Kidney tubule cell (primary cell): ENCODE results near the gene PRR14L.
"Not testable (repeated sequence)": the region's sequence is repeated elsewhere in the genome, so short reads cannot be mapped to it uniquely, and the experiment has no call there.

ENCODE experiments used
- DNase-seq: peaks from one replicate; pipeline ENCODE4 v3.0.0-alpha.2; 2018; ENCODE audit warnings: low spot score

PRR14L gene

DNA sequence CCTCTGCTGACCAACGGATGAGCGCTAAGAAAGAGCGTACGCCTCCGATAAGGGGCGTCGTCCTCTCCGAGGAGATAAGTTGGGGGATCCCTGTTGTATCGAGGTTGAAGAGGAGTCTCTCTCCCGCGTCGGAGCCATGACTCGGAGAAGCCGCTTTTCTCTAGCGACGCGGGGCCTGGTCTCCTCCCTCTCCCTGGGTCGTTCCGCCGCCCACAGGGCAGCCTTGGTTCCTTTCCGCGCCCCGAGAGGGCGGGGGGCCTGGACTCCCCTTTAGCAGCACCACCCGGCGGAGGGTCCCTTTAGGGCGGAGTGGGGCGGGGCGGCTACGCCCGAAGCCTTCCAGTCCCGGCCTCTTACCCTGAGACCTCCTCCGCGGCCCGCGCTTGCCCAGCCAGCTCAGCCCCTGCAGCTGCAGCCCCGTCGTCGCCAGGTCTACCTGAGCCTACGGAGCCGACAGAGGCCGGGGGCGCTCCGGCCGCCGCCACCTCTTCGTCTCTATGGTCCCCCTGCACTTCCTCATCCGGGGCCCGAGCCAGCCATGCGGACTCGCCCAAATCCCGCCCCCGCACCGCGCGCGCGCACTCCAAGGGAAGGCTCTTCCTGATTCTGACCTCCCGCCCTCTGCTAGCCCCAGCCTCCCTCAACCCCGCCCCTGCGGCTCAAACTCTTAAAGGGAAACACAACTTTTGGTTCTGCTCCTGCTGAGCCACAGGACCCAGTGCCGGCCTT is at the start of gene PRR14L:
Gene PRR14L, minus strand, starts transcription at position 497 of the 729 bp plus-strand sequence. CDS start 11,272 bp downstream, outside the sequence.
- DNase-seq: peak; percentile 97

DNA sequence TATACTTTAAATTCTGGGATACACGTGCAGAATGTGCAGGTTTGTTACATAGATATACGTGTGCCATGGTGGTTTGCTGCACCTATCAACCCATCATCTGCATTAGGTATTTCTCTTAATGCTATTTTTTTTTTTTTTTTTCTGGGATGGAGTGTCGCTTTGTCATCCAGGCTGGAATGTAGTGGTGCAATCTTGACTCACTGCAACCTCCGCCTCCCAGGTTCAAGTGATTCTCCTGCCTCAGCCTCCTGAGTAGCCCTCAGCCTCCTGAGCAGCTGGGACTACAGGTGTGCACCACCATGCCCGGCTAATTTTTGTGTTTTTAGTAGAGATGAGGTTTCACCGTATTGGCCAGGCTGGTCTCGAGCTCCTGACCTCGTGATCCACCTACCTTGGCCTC is 49.4 kb upstream of the PRR14L start:
- not testable (repeated sequence) for DNase-seq

DNA sequence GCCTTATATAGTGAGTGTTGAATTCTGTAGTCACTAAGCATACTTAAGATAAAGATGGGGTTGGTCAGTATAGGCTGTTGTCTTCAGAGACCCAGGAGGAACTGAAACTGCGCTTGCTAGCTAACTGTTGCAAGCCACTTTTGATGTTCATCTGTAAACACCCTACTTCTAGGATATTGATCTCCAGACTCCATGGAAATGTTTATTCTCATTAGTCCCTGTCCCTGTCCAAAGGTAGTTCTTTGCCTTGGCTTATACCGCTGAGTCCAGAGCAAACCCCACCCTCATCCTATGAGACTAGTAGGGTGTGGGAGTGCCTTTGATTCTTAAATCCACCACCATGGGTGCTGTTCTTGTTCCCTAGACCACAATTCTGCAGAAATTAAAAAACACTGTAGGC is 40.3 kb upstream of the PRR14L start:
- DNase-seq: no peak

DNA sequence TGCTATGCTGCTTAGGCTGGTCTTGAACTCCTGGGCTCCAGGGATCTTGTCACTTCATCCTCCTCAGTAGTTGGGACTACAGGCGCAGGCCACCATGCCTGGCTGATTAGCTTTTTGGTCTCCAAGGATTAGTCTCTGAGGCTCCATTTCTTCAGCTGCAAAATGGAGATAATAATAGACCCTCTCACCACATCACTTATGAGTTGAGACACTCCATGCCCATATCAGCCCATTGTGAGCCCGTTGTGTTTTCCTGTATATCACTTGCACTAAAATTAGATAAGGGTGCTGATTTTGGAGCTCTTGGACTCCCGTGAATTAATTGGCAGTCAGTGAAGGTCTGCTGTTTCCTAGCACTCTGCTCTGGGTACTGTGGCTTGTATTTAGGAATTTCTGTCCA is 39.9 kb upstream of the PRR14L start:
- no peak for DNase-seq

DNA sequence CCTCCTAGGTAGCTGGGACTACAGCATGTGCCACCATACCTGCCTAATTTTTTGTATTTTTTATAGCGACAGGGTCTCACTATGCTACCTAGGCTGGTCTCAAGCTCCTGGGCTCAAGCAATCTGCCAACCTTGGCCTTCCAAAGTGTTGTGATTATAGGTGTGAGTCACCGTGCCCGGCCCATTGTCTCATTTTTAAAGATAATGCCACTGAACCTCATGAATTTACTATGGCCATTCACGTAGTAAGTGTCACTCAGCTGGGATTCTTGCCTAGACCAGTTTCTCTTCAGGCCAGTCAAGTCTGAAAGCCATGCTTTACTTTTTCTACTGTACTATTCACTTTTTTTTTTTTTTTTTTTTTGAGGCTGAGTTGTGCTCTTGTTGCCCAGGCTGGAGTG is 26.3 kb upstream of the PRR14L start:
- DNase-seq: peak; percentile 1

DNA sequence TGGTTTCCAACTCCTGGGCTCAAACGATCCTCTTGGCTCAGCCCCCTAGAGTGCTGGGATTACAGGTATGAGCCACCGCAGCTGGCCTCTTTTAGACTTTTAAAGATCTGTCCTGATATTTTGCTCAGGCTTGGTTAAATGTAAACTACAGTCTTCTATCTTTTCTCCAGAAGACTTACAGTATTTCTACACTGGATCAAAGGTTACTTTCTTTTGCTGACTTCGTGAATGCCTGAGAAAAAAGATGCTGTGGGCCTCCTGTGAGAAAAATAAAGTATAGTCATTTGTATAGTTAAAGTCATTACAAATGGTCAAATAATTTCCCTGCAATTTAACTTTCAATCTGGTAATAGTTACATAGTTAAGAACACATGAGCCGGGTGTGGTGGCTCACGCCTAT is 23.5 kb upstream of the PRR14L start:
- DNase-seq: no peak

DNA sequence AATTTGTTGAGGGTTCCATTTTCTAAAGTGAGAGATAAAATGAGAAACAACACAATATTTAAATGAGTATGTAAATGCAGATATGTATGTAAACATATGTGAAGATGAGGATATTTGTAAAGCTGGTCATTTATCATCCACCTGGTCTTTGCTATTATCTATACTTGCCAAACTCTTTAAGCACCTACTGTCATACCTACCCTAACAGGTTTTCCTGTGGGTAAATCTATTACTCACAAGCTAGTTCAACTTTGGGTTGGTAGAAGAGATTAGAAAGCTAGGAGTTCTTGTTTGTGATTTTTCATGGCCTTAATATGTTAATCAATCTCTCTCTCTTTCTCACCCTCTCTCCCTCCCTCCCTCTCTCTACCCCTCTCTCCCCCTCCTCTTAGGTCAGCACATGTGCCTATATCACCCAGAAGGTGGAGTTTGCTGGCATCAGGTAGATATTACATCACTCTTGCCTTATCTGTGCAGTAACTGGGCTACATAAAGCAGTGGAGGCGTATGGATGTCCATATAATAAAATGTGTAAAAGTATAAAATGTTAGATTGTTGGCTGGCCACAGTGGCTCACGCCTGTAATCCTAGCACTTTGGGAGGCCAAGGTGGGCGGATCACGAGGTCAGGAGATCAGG is 18.6 kb upstream of the PRR14L start:
- no peak for DNase-seq

DNA sequence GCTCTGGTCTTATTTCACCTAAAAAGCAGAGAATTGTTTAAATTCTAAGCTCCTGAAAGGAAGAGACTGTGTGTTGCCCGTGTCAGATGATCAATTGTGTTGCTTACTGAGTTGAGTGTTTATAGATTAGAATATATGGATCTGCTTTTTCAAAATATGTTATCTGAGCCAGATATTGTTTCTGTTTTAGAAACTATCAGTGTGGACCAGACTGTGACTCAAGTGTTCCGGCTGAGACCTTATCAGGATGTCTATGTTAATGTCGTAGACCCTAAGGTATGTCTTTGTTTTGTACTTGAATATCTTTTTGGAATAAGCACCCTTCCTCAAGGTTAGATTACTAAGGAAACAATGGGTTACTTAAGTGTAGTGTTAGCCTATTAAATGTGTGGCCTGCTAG is 14.9 kb upstream of the PRR14L start:
- no peak for DNase-seq

DNA sequence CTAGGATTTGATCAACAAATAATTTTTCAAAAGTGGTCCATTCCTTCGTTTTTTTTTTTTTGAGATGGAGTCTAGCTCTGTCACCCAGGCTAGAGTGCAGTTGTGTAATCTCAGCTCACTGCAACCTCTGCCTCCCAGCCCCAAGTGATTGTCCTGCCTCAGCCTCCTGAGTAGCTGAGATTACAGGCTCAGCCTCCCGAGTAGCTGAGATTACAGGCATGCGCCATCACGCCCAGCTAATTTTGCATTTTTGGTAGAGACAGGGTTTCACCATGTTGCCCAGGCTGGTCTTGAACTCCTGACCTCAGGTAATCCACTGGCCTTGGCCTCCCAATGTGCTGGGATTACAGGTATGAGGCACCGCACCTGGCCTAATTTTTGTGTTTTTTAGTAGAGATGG is 8.9 kb upstream of the PRR14L start:
- DNase-seq: not testable (repeated sequence)

DNA sequence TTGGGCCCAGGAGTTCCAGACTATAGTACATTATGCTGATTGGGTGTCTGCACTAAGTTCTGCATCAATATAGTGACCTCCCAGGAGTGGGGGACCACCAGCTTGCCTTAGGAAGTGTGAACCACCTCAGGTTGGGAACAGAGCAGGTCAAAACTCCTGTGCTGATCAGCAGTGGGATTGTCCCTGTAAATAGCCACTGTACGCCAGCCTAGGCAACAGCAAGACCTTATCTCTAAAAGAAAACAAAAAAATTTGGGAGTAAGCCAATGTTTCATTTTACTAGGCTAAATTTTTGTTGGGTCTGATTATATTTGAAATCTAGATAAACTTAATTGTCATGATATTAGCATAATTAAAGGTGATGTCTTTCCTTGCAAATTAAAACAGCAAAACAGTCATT is 7.3 kb upstream of the PRR14L start:
- no peak for DNase-seq

DNA sequence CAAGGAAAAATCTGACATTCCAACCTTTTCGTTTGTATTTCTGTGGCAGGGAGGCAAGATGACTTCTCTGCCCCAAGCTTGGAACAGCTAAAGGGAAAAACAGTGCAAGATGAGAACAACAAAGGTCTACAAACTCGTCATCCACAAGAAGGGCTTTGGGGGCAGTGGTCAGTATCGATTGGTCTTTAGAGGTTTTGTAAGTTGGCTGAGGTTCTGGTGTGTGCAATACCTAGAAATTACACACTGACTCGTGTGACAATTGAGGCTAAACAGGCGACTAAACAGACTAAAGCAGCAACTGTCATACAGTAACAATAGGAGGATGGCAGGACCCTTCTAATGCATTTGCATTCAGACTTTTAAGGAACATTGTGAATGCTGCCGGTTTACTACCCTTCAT is 4.9 kb upstream of the PRR14L start:
- no peak for DNase-seq

DNA sequence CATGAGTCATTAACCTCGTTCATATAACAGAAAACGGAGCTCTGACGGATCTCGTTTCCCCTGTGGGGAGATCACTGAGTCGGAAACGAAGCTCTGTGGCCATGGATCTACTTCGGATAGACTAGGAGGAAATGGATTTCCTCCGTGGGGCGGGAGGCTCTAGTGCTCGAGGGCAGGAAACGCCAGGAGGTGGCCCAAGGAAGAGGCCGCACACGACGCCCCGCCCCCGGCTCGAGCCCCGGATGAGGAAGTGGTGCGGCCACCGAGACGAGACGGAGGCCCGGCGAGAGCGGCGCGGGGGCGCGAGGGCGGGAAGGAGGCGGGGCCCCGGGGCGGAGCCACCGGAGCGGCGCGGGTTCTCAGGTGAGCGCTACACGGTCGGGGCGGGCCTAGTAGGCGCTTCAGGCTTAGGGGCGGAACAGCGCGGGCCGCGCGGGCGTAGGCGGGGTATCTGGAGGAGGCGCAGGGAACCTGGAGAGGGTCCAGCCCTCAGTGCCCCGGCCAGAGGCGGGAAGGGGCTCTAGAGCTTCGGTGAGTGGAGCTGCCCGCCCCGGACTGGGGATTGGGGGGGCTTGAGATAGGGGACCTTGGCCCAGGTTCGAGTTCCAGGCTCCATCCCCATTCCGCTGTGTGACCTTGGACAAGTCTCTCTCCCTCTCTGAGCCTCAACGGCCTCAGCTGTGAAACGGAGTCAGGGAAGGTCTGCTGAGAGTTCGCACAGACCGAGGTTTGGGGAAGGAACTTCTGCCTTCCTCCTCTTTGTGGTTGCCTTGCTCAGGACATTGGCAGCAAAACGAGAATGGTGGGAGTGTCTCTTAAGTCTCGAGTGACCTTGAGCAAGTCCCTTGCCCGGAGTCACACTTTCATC is 3.9 kb upstream of the PRR14L start, which contains the start of gene DEPDC5:
Gene DEPDC5, plus strand, starts transcription at position 386 of the 868 bp plus-strand sequence. CDS start 903 bp downstream, outside the sequence.
- DNase-seq: peak; percentile 98

DNA sequence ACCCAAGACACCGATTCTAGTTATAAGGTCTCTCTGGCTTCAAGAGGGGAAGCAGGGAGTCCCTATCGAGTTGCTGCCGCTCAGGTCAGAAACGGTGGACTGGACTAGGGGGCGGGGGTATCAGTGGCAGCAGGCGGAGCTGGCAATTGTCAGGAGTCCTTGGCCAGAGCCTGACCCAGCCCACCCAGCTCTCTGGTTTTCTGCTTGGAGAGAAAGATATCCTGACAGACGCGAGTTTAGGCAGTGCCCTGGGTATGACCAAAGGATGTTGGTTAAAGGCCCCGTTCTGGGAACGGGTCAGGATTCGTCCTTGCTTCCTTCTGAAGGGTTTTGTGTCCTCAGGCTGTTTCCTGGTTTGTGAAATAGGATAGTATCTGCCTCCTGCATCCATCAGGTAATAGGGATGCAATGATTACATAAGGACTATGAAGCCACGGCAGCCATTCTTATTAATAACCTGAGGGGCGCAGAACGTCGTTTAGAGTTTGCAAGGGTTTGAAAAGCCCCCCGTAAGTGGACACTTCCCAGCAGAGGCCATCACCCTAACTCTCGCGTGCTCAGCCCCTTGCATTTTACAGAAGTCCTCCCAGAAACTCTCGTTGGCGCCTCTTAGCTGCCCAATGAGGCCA is 3.2 kb upstream of the PRR14L start:
- DNase-seq: peak; percentile 48

DNA sequence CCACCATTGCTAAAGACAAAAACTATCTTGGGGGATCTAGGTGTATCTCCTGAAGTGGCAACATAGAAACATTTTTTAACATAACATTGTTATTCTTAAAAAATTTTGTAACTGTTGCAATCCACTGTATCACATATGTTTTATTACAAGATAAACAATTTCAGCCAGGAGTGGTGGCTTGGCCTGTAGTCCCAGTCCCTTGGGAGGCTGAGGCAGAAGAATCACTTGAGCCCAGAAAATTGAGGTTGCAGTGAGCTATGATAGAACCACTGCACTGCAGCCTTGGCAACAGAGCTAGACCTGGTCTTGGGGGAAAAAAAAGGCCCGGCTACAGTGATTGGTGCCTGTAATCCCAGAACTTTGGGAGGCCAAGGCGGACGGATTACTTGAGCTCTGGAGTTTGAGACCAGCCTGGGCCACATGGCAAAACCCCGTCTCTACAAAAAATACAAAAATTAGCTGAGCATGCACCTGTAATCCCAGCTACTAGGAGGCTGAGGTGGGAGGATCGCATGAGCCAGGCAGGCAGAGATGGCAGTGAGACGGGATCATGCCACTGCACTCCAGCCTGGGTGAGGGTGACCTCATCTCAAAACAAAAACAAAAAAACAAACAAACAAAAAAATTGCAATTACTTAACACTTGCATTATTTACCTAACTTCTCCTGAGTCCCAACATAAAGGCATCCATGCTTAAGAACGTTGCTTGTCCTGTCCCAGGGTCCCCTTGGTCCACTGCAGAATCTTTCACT is 2.3 kb upstream of the PRR14L start:
- no peak for DNase-seq

DNA sequence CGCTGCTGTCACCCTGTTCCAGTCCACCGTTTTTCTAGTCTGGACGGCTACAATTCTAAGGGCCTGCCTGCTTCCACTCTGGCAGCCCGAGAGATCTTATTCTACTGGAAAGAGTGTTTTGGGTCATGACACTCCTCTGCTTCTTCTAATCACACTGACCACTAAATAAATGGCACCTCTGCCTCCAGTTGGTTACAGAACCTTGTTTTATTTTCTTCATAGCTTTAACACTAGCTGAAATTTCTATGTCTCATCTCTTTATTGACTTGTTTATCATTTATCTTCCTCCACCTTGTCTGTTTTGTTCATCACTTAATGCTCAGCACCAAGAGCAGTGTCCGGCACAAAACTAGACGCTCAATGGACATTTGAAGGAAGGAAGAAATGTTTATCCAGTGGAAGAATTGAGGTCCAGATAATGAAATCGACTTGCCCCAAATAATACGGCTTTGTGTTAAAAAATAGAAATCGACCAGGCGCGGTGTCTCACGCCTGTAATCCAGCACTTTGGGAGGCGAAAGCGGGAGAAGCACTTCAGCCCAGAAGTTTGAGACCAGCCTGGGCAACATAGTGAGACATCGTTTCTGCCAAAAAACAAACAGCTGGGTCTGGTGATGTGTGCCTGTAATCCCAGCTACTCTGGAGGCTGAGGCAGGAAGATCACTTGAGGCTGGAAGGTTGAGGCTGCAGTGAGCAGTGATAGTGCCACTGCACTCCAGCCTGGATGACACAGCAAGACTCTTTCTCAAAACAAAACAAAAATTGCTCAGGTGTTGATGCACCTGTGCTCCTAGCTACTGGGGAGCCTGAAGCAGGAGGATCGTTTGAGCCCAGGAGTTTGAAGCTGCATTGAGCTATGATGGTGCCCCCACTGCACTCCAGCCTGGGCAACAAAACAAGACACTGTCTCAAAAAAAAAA is 693 bp upstream of the PRR14L start:
- DNase-seq: no peak

DNA sequence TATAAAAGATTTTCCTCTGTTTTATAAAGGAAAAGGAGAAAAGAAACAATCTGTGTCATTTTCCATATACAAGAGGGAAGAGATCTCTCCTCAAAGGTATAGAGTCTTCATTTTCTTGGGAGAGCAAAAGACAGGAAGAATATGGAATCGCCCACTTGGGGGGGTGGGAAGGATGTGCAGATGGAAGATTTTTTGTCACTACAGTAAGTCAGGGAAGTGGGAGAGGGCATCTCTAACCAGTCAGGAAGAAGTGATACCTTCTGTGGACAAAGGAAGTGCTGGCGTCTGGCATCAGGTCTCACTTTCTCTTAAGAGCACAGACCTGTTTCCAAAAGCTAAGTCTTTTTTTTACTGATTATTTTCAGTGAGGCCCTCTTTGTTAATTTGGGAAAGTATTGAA is 1.4 kb downstream of the PRR14L start:
- DNase-seq: peak; percentile 24

DNA sequence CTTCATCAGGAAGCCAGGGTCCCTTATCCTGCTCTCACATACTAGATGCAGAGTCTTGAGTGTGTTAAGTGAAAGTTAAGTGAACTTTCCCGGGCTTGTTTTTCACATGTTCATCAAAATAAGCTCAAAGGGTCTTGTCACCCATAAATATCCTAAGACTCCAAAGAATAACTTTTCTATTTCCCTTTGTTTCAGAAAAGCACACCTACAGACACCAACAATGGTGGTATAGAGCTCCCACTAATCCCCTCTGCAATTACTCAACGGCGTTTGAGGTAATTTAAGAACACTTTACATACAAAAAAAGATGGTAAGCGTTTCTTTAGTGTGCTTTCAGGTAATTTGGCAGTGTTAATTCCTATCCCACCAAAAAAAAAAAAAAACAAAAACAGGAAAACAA is 2.5 kb downstream of the PRR14L start:
- DNase-seq: no peak

DNA sequence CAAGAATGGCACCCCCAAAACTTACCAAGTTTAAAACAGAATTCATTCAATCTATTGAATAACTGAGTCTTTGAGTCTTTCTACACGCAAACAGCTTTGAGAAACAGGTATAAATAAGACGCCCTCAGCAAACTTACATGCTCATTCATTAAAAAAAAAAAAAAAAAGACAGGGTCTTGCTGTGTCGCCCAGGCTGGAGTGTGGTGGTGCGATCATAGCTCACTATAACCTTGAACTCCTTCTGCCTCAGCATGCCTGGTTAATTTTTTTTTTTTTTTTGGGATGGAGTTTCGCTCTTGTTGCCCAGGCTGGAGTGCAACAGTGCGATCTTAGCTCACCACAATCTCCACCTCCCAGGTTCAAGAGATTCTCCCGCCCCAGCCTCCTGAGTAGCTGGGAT is 6.1 kb downstream of the PRR14L start:
- no peak for DNase-seq

DNA sequence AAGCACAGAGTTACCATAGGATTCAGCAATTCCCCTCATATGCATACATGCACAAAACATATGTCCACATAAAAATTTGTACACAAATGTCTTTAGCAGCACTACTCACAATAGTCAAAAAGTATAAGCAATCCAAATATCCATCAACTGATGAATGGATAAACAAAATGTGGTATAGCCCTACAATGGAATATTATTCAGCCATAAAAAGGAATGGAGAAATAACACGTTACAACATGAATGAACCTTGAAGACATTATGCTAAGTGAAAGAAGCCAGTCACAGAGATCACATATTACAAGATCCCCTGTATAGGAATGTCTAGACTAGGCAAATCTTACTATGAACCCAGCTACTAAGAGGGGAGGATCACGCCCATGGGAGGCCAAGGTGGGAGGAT is 7.2 kb downstream of the PRR14L start:
- no peak for DNase-seq

DNA sequence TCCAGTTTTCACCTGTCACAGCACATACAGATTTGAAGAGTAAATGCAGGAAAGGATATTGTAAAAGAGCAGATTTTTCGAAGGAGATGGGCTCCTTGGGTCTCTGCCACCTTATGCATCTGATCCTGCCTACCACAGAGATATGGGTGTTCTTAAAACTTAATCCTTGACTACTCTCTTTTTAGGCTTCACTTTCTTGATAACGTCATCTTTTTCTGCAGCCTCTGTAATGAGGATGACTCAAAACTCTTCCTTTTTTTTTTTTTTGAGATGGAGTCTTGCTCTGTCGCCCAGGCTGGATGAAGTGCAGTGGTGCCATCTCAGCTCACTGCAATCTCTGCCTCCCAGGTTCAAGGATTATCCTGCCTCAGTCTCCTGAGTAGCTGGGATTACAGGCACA is 7.8 kb downstream of the PRR14L start:
- peak; percentile 7 for DNase-seq
